ENCODE results near the gene SIGMAR1.

- TF ChIP-seq, protein P1, sequence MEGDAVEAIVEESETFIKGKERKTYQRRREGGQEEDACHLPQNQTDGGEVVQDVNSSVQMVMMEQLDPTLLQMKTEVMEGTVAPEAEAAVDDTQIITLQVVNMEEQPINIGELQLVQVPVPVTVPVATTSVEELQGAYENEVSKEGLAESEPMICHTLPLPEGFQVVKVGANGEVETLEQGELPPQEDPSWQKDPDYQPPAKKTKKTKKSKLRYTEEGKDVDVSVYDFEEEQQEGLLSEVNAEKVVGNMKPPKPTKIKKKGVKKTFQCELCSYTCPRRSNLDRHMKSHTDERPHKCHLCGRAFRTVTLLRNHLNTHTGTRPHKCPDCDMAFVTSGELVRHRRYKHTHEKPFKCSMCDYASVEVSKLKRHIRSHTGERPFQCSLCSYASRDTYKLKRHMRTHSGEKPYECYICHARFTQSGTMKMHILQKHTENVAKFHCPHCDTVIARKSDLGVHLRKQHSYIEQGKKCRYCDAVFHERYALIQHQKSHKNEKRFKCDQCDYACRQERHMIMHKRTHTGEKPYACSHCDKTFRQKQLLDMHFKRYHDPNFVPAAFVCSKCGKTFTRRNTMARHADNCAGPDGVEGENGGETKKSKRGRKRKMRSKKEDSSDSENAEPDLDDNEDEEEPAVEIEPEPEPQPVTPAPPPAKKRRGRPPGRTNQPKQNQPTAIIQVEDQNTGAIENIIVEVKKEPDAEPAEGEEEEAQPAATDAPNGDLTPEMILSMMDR (IDR thresholded peaks at IDR 0.05; ENCODE audit: poor library complexity): no peak
- no peak for TF ChIP-seq EZH2 (IDR thresholded peaks at IDR 0.05; ENCODE audit: borderline replicate concordance)
Observed at GRCh38 chr9:34654323-34655051, 16.9 kb upstream of the SIGMAR1 start.
